Right ventricle myocardium superior (tissue), 1 donor: ENCODE measurements around the gene CXorf65. TPM values are rescaled to one million over a fixed set of nuclear protein-coding genes. Genes with fewer than 3 reads are reported as not detected.
A peak's percentile ranks its signal among the peaks of the same experiment; 100 is the strongest.

Source experiments
- ATAC-seq: fragments of 200-7000 bp; cut with Tn5 transposase; one replicate; pipeline ENCODE4 v1.9.1; 2020; ENCODE audit warnings: mild to moderate bottlenecking; ENCODE audit not compliant: poor library complexity
- DNase-seq: peaks from one replicate; pipeline ENCODE4 v3.0.0-alpha.2; 2020
- intact Hi-C: fragments of 100-400 bp; cut with DNase I; formaldehyde crosslinking; loops from one replicate; pipeline ENCODE4 v1.11.2; 2022
- total RNA-seq: library from RNA; stranded (reverse); fragmentation: NEBNext Ultra II Directional; extraction: Animal tissue kit (Norgen Biotek cat#: 25700); gene quantifications from one replicate; pipeline ENCODE4 v1.2.1, GENCODE V29; 2021
- donor health status: DM: no; HTN: yes; CAD: no; lungs with severe emphysema.

Gene CXorf65
- total RNA-seq, 1 donor from 2014 or later, result not detected

GRCh38 chrX:71109051-71109450 lies 2.5 kb upstream of the CXorf65 start:
- DNase-seq, result no peak
- intact Hi-C loops, result no loop called here
- ATAC-seq, result no peak

GRCh38 chrX:71107762-71108360 lies 1.3 kb upstream of the CXorf65 start:
- ATAC-seq (no peak), DNase-seq (no peak)
- intact Hi-C loops, result no loop called here

- intact Hi-C loops, result no loop called here
- no peak for ATAC-seq
- DNase-seq, result no peak
Observed at GRCh38 chrX:71107245-71107644, 705 bp upstream of the CXorf65 start.

- ATAC-seq, result no peak
- DNase-seq, result no peak
- intact Hi-C loops, result no loop called here
Observed at GRCh38 chrX:71105628-71106027, 912 bp downstream of the CXorf65 start.

GRCh38 chrX:71103110-71103983 lies 3.2 kb downstream of the CXorf65 start:
- ATAC-seq (no peak), DNase-seq (no peak)
- intact Hi-C loops, result no loop called here

GRCh38 chrX:71102292-71102691 lies 4.2 kb downstream of the CXorf65 start:
- intact Hi-C loops, result no loop called here
- DNase-seq (no peak), ATAC-seq (no peak)

GRCh38 chrX:71100581-71101505 lies 5.7 kb downstream of the CXorf65 start:
- intact Hi-C loops, result no loop called here
- DNase-seq (no peak), ATAC-seq (no peak)

- no peak for ATAC-seq
- intact Hi-C loops, result no loop called here
- no peak for DNase-seq
Observed at GRCh38 chrX:71099736-71100135, 6.8 kb downstream of the CXorf65 start.

GRCh38 chrX:71098951-71099506 lies 7.5 kb downstream of the CXorf65 start:
- no peak for ATAC-seq
- no peak for DNase-seq
- intact Hi-C loops, result no loop called here

- peak; percentile 34 for ATAC-seq
- intact Hi-C loops, result no loop called here
Observed at GRCh38 chrX:71098302-71098701, 8.2 kb downstream of the CXorf65 start.

GRCh38 chrX:71096760-71097032 lies 9.8 kb downstream of the CXorf65 start:
- peak; percentile 13 for ATAC-seq
- intact Hi-C loops, result no loop called here
- DNase-seq, result no peak

More at GRCh38 chrX:71098302-71098701, 8.2 kb downstream of the CXorf65 start:
- DNase-seq, result peak; percentile 64

GRCh38 chrX:71095981-71096759 lies 10.4 kb downstream of the CXorf65 start:
- intact Hi-C loops, result no loop called here
- ATAC-seq, result peak; percentile 91
- no peak for DNase-seq

- intact Hi-C loops, result no loop called here
- peak; percentile 98 for ATAC-seq
- DNase-seq, result peak; percentile 95
Observed at GRCh38 chrX:71095555-71095980, 11.0 kb downstream of the CXorf65 start, which contains the start of gene FOXO4. TSS of gene FOXO4 (plus strand) at chrX:71095851. CDS start at chrX:71096529, 678 bp downstream.

- ATAC-seq, result no peak
- DNase-seq, result no peak
- intact Hi-C loops, result no loop called here
Observed at GRCh38 chrX:71095033-71095432, 11.5 kb downstream of the CXorf65 start.

GRCh38 chrX:71091263-71091662 lies 15.3 kb downstream of the CXorf65 start:
- no peak for DNase-seq
- no peak for ATAC-seq
- intact Hi-C loops, result no loop called here

- ATAC-seq (no peak), DNase-seq (no peak)
- intact Hi-C loops, result no loop called here
Observed at GRCh38 chrX:71085900-71086299, 20.6 kb downstream of the CXorf65 start.

GRCh38 chrX:71082822-71083221 lies 23.7 kb downstream of the CXorf65 start:
- no peak for DNase-seq
- intact Hi-C loops, result no loop called here
- ATAC-seq, result no peak

- DNase-seq (no peak), ATAC-seq (no peak)
- intact Hi-C loops, result no loop called here
Observed at GRCh38 chrX:71082124-71082647, 24.4 kb downstream of the CXorf65 start.
